Stomach (tissue), 4 donors: ENCODE results near the gene HEMK1.

Experiments used
- EP300 ChIP-seq: sonication (generic); formaldehyde crosslinking; IDR thresholded peaks from one replicate; pipeline ENCODE4 v1.6.1; 2017; ENCODE audit warnings: antibody characterized with exemption
- POLR2AphosphoS5 ChIP-seq, 3 donors: sonication (generic); formaldehyde crosslinking; IDR thresholded peaks; one replicate each; pipeline ENCODE4 v1.6.1; 2016; ENCODE audit warnings: antibody characterized with exemption in 3 of 3
- TF ChIP-seq, protein P1 (sequence below), 7 experiments: fragments of 450-650 bp in 4 of 7; fragments of 200-600 bp in 3 of 7; sonication (generic) in 3 of 7; IDR thresholded peaks; one replicate each; pipeline ENCODE4 v1.5.1; 2016 to 2019; ENCODE audit warnings: antibody characterized with exemption in 7 of 7, control low read depth in 2 of 7, mild to moderate bottlenecking in 1 of 7

DNA sequence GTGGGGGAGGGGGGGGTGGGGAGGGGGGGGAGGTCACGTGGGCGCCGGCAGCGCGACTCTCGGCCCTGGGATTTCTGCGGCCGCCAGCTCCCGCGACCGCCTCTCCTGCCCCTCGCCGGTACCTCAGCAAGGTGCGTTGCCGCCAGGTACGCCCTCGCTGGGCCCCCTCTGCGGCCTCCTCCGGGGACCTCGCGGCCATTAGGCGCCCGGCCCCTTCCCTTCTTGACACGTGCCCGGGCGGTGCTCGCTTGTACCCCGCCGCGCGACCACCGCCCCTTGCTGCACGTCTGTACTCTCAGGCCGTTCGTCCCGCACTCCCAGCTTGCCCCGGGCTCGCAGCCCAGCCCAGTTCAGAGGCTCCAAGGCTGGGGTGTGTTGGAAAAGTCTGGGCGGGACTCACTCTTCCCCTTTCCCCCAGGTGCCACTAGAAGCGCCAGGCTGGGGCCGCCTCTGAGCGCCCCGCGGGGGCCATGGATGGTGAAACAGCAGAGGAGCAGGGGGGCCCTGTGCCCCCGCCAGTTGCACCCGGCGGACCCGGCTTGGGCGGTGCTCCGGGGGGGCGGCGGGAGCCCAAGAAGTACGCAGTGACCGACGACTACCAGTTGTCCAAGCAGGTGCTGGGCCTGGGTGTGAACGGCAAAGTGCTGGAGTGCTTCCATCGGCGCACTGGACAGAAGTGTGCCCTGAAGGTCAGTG lies 47.9 kb downstream of the HEMK1 start, which contains the start of gene MAPKAPK3:
- TF ChIP-seq, protein P1, sequence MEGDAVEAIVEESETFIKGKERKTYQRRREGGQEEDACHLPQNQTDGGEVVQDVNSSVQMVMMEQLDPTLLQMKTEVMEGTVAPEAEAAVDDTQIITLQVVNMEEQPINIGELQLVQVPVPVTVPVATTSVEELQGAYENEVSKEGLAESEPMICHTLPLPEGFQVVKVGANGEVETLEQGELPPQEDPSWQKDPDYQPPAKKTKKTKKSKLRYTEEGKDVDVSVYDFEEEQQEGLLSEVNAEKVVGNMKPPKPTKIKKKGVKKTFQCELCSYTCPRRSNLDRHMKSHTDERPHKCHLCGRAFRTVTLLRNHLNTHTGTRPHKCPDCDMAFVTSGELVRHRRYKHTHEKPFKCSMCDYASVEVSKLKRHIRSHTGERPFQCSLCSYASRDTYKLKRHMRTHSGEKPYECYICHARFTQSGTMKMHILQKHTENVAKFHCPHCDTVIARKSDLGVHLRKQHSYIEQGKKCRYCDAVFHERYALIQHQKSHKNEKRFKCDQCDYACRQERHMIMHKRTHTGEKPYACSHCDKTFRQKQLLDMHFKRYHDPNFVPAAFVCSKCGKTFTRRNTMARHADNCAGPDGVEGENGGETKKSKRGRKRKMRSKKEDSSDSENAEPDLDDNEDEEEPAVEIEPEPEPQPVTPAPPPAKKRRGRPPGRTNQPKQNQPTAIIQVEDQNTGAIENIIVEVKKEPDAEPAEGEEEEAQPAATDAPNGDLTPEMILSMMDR (IDR thresholded peaks at IDR 0.05), result no peak
- no peak for TF ChIP-seq POLR2AphosphoS5 (IDR thresholded peaks at IDR 0.05)
- no peak for TF ChIP-seq EP300
